Effector CD8-positive, alpha-beta T cell (primary cell): ENCODE data around the gene ZNF101.

Experiments used
- DNase-seq: peaks from one replicate; lab custom pipeline; 2025; lab: John Stamatoyannopoulos, UW

The ZNF101 gene

DNA sequence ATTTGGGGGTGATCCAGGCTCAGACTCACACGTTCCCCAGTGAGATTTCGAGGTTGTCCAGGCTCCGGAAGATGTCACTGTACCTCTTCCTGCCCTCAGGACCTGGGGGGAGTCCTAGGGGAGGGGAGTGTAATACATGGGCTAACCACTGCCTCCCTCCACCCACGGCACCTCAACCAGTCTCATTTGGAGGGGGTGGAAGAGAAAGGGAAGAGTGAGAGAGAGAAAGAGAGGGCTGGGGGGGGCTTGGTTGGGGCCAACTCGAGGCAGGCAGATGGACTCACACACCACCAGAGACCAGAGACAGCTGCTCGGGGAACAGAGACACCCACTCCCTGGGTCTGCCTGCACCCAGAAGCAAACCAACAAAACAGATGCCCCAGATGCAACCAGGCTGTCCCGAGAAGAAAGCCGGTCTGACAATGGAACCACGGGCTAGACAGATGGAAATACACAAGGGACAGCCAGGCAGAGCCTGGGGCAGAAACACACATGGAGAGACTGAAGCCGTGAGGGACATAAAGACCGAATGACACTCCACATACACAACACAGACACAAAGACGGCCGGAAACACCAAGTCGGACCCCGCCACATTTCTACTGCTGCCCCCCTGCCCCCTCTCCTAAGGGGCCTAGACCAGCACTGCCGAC, 26.0 kb upstream of the ZNF101 start:
- no peak for DNase-seq

GRCh38 chr19:19643158-19644053, 25.2 kb upstream of the ZNF101 start, which contains the start of gene GMIP:
GMIP (minus strand) TSS chr19:19643657; CDS start chr19:19643529, 128 bp downstream.
- DNase-seq: peak; percentile 82

GRCh38 chr19:19644054-19644388, 24.6 kb upstream of the ZNF101 start:
- no peak for DNase-seq

- no peak for DNase-seq
These were observed 23.3 kb upstream of the ZNF101 start for GRCh38 chr19:19645233-19645870.

GRCh38 chr19:19647037-19647835, 21.4 kb upstream of the ZNF101 start:
- no peak for DNase-seq

DNA sequence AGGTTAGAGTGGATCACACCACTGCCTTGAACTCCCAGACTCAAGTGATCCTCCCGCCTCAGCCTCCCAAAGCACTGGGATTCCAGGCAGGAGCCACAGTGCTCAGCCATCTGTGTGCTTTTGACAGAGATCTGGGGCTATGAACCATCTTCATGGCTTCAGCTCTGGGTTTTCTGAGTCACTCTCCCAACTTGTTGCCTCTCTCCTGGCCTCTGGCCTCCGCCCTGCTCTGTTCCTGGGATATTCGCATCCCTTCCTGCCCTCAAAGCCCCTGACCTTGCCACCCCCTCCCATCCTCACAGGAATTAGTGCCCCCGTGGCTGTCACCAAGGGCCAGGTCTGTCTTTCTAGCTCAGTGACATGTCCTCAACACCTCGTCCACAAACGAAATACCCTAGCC, 19.5 kb upstream of the ZNF101 start:
- DNase-seq: no peak

DNA sequence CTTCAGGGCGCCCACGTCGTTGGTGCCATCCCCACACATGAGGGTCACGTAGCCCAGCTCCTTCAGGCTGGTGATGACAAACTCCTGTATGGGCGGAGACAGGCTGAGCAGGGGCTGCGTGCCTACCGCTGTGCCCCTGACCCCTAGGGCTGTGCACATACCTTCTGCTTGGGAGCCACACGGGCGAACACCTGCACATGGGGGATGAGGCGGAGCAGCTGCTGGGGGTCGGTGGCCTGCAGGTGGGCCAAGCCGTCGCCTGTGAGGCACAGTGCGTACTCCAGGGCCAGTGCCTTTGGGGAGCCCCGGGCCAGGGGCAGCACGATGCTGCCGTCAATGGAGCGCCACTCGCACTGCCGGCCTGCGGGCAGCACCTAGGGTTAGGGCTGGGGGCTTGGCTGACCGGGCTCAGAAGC, 19.1 kb upstream of the ZNF101 start:
- DNase-seq: no peak

DNA sequence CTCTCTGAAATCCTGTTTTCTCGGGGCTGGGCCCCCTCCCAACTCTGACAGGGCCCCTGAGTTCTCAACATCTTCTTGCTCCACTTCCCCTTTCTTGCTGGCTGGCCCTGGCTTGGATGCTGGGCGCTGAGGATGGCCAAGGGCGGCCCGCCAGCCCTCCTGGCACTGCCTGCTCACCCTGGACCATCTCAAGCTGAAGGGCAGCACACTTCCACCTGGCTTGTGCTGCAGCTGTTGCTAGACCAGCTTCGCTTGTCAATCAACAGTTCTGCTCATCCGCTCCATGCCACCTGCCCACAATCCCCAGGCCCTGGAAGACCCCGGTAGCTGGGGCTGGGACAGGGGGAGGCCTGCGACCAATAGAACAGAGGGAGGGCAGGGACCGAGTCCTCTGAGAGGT, 18.3 kb upstream of the ZNF101 start:
- DNase-seq: no peak

DNA sequence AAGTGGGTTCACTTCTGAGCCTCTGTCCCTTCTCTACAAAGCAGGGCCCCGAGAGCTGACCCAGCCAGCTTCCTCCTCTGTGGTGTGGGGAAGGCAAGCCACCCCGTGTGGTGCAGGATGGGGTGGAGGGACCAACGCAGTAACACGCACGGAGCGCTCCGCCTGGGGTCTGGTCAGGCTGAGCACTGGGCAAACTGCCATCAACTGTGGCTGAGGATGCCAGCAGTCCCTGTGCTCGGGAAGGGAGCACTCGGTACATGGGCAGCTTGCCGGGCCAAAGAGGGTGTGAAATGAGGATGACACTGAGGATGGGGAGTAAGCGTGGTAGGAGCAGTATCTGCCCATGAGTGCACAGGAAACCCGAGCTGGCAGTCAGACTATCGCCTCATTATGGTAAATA, 17.6 kb upstream of the ZNF101 start:
- DNase-seq: no peak

GRCh38 chr19:19652482-19653295, 15.9 kb upstream of the ZNF101 start:
- no peak for DNase-seq

- no peak for DNase-seq
These were observed 15.0 kb upstream of the ZNF101 start for GRCh38 chr19:19653597-19654147.

DNA sequence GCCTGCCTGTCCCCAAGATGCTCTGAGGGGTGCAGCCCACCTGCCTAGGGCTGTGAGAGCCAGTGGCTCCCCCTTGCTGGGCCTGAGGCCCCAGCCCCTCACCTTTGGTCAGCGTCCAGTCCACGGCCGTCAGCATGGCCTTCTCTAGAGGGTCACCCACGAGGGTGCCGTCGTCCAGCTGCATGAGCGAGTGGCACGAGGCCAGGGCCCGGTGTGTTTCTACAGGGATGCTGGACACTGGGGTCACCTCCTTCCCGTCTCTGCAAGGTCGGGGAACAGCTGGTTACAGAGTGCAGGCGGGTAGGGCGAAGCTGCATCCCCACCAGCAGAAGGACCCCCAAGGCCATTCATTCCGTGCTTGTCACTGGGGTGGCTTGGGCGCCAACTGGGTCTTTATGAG, 14.2 kb upstream of the ZNF101 start:
- no peak for DNase-seq

- no peak for DNase-seq
These were observed 13.5 kb upstream of the ZNF101 start for GRCh38 chr19:19655051-19655594.

GRCh38 chr19:19655641-19656343, 12.8 kb upstream of the ZNF101 start:
- DNase-seq: no peak

DNA sequence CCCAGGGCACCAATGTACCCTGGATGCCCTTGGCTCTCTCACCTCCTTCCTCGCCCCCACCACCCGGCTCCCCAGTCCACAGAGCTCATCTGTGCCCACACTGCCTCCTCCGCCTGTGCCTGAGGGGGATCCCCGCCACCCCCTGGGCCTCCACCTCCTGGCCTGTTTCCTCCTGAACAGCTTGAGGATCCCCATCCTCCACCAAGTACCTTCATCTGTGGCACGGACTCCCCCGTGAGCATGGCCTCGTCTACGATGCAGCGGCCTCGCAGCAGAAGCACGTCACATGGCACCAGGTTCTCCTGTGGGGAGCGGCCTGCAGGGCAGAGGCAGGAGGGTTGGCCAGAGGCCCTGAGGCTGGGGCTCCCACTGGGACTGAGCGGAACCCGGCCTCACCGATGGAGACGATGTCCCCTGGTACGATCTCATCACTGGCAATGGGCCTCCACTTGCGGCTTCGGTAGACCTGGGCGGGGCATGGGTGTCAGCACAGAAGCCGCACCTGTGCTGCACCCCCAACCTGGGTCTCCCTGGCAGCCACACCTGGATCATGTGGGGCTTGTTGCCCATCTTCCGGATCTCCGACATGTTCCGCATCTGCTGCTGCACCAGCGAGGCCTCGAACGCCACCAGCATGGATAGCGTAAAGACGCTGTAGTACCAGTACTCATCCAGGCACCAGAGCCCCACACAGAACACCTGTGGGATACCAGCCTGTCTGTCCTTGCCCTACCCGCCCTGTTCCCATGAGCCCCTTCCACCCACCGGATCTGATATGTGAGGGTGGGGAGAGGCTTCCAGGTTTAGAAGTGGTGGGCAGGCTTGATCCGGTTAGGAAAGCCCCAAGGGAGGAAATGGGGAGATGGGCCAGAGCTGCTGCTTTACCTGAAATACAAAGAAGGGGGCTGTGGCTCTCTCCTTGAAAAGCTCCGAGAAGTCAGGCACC, 11.9 kb upstream of the ZNF101 start:
- no peak for DNase-seq

- DNase-seq: no peak
These were observed 11.2 kb upstream of the ZNF101 start for GRCh38 chr19:19657397-19657783.

DNA sequence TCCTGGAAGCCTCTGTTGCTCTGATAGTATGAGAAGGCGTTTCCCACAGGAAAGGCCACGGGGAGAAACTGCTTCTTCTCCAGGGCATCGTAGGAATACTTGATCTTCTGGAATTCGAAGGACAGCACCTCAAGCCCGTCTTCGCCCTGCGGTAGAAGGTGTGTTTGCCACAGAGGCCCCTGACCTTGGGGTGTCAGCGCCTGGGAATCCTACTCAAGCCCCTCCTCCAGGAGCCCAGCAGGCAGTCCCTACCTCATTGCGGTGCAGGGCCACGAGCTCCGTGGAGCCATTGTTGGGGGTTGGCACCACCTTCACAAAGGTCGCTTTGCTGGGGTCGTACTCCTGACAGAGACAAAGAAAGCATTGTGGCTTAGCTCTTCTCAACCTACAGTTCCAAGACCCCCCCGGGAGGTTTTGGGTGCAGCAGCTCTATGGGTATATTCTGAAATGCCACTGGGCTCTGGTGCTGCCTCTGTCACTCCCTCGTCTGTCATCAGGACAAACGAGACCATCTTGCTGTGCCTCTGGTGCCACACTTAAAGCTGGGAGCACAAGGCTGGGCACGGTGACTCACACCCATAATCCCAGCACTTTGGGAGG, 8.9 kb upstream of the ZNF101 start:
- DNase-seq: no peak

DNA sequence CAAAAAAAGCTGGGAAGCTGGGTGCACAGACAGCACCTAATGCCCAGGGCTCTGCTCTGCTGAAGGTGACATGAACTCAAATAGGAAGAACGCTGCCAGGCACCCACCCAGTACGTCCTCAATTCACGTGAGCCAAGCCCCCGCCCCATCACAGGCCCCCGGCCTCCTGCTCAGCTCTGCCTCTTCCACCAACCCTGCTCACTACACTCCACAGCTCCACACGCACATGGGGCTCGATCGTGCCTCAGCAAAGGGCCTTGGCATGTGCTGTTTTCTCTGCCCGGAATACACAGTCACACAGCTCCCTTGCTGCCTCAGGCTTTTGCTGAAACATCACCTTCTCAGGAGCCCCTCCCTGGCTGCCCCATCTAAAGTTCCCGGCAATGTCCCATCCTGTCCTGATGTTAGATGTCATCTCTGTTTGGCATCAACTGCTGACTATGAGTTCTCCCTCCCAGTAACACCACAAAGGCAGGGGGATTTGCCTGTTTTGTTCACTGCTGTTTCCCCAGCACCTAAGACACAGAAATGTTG, 7.4 kb upstream of the ZNF101 start:
- no peak for DNase-seq
